Renal pelvis (tissue), 4 donors: ENCODE measurements around the gene SPTBN4. TPM values are rescaled to one million over a fixed set of nuclear protein-coding genes. Genes with fewer than 3 reads are reported as not detected.
"Not testable (repeated sequence)": the region's sequence is repeated elsewhere in the genome, so short reads cannot be mapped to it uniquely, and the experiment has no call there.

ENCODE experiments used
- DNase-seq: peaks from one replicate; pipeline ENCODE4 v3.0.0-alpha.2; 2013
- polyA plus RNA-seq, 3 donors: library from polyadenylated mRNA; unstranded; fragments of 120-200 nt; gene quantifications; one replicate each; pipeline ENCODE4 v1.2.1, GENCODE V29; 2013; ENCODE audit not compliant: insufficient read length in 3 of 3

Gene SPTBN4
- polyA plus RNA-seq, 3 donors: 1.4 to 2.0 (median 1.8) TPM

- DNase-seq: no peak
Measured at GRCh38 chr19:40585982-40586422, 119.2 kb downstream of the SPTBN4 start.

GRCh38 chr19:40586611-40587010 is 119.8 kb downstream of the SPTBN4 start:
- DNase-seq: no peak

- DNase-seq: no peak
Measured at GRCh38 chr19:40588110-40588854, 121.5 kb downstream of the SPTBN4 start.

GRCh38 chr19:40588926-40589569 is 122.2 kb downstream of the SPTBN4 start:
- DNase-seq: no peak

- no peak for DNase-seq
Measured at GRCh38 chr19:40589591-40590429, 123.0 kb downstream of the SPTBN4 start.

- DNase-seq: no peak
Measured at GRCh38 chr19:40590464-40591265, 123.9 kb downstream of the SPTBN4 start.

- not testable (repeated sequence) for DNase-seq
Measured at GRCh38 chr19:40591724-40592123, 124.9 kb downstream of the SPTBN4 start.

GRCh38 chr19:40592170-40592569 is 125.4 kb downstream of the SPTBN4 start:
- no peak for DNase-seq

- no peak for DNase-seq
Measured at GRCh38 chr19:40594255-40594654, 127.5 kb downstream of the SPTBN4 start.

GRCh38 chr19:40594657-40595091 is 127.9 kb downstream of the SPTBN4 start:
- DNase-seq: no peak

- DNase-seq: no peak
Measured at GRCh38 chr19:40596608-40597328, 130.0 kb downstream of the SPTBN4 start.

- no peak for DNase-seq
Measured at GRCh38 chr19:40597329-40597838, 130.6 kb downstream of the SPTBN4 start.

GRCh38 chr19:40598121-40598917 is 131.5 kb downstream of the SPTBN4 start:
- DNase-seq: peak; percentile 92

GRCh38 chr19:40598918-40599307 is 132.1 kb downstream of the SPTBN4 start:
- no peak for DNase-seq

- DNase-seq: no peak
Measured at GRCh38 chr19:40599331-40599901, 132.6 kb downstream of the SPTBN4 start.

- DNase-seq: no peak
Measured at GRCh38 chr19:40599902-40600569, 133.2 kb downstream of the SPTBN4 start.

GRCh38 chr19:40600570-40601133 is 133.9 kb downstream of the SPTBN4 start:
- no peak for DNase-seq
